HG02981 (cell line): ENCODE data around the gene KCNMB1.
"Not testable (repeated sequence)": the region's sequence is repeated elsewhere in the genome, so short reads cannot be mapped to it uniquely, and the experiment has no call there.

Source experiments
- ATAC-seq: cut with Tn5 transposase; IDR thresholded peaks from one replicate; pipeline ENCODE4 v1.9.1; 2021; ENCODE audit warnings: mild to moderate bottlenecking, moderate library complexity; ENCODE audit not compliant: unreplicated experiment

The KCNMB1 gene

DNA sequence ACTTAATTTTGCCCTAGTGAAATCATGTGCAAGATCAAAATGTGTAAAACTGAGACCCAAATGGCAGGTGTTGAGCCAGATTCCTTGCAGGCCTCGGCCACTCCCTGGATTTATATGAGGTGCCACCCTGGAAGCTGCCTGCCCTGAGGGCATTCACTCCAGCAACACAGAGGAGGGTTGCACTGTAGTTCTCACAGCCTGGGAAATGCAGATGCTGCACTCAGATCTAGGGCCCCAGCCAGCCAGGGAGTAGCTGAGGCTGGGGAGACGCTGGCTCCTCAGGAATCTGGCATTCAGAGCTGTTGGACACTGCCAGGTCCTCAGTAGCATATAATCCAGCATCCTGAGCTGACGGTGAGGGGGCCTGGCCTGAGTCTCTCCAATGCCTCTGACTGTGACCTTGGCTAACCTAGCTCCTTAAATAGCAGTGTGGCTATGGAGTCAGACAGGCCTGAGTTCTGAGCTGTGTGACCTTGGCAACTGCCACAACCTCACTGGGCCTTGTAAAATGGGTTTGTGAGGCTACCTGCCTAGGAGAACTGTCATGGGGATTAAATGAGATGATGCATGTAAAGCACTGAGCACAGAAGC lies 8.7 kb downstream of the KCNMB1 start:
- no peak for ATAC-seq

DNA sequence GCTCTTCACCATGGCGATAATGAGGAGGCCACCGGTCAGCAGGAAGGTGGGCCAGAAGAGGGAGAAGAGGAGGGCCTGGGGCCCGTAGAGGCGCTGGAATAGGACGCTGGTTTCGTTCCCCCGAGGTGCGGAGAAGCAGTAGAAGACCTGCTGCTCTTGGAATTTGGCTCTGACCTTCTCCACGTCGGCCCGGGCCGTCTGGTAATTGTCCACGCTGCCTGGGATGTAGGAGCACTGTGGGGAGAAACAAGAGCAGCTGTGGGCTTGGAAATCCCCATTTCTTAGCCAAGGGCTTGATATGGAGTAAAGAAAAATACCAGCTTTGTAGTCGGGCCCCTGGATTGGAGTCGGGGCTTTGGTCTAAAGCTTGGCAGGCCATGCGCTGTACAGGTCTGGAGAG lies 10.4 kb downstream of the KCNMB1 start:
- no peak for ATAC-seq

DNA sequence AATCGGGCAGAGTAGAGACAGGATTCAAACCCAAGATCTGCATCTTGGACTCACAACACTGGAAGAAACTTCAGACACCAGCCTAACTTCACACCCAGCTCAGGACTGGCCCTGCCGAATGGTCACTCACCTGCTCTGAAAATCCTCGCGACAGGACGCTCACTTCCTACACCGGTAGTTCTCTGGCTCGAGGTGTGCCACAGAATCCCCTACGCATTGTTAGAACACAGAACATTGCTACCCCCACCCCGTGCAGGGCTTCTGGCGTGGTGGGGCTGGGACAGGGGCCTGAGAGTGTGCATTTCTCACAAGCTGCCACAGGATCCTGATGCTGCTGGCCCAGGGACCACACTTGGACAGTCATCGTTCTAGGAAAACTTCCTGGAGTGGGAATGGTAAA lies 12.1 kb downstream of the KCNMB1 start:
- no peak for ATAC-seq

DNA sequence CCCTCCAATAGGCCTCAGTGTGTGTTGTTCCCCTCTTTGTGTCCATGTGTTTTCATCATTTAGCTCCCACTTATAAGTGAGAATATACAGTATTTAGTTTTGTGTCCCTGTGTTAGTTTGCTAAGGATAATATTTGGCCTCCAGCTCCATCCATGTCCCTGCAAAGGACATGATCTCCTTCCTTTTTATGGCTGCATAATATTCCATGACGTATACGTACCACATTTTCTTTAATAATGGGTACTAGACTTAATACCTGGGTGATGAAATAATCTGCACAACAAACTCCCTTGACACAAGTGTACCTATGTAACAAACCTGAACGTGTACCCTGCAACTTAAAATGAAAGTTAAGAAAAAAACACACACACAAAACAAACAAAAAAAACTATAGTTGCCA lies 12.6 kb downstream of the KCNMB1 start:
- not testable (repeated sequence) for ATAC-seq

DNA sequence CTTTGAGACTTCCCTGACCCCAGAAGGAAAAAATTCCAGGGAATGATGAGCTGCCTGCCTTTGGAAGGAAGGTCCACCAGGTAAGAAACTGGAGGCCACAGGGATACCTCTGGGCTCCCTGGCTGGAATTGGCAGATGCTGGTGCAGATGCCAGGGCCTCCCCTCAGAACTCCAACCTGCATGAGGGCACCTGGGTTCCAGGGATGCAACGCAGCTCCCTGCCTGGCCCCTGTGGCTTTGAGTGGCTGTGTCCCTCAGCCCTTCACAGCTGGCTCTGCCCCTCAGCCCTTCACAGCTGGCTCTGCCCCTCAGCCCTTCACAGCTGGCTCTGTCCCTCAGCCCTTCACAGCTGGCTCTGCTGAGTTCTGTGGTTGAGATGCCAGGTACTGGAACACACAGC lies 13.9 kb downstream of the KCNMB1 start:
- ATAC-seq = no peak

DNA sequence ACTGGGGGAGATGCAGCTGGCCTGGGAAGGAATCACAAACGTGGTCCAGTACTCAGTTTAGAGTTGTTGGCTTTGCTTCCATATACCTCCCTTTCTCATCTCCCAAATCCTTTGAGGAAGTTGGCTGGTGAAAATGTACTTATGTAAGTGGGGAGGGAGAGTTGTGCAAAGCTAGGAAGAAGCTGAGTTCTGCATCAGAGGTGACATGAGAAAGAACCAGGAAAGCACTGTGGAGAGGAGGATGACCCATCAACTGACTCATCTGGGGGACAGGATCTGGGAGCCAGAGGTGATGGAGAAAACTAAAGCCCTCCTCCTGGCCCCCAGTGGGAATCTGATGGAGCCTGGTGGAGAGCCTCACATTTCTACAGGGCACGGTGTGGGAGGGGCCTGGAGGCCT lies 16.2 kb downstream of the KCNMB1 start:
- ATAC-seq = no peak

DNA sequence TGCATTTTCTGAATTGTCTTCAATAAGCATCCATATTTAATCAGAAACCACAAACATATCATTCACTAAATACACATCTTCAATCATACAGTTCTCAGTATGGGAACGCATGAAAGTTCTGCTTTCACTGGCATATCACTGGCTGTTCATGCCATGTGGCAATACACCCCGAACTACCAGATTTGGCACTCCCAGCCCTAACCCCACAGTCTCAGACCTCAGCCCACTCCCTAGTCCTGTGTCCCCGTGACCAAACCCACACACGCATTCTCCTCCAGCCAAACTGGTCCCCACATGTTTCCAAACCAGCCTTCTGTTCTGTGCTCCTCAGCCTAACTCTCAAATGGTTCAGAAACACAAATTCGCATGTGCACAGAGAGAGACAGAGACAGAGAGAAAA lies 20.6 kb downstream of the KCNMB1 start:
- ATAC-seq = no peak

- ATAC-seq = no peak
These were observed 22.9 kb downstream of the KCNMB1 start for GRCh38 chr5:170366276-170366675.

DNA sequence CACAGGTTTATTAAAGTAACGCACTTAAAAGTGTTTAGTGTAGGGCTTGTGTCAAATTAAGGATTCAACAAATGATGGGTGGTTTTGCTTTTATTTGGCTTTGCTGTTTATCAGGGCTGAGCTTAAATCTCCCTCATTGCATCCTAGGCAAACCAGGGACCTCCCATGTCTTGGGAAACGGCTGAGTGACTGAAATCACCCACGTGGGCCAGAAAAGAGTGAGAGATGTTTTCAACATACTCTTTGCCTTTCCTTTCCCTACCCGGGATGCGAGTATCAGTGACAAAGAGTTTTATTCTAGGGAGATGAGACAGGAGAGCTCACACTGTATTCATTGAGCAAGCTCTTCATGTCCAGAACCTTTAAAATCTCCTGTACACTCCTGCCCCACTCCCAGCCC lies 23.3 kb downstream of the KCNMB1 start:
- no peak for ATAC-seq

GRCh38 chr5:170365011-170365410 lies 24.2 kb downstream of the KCNMB1 start:
- no peak for ATAC-seq

GRCh38 chr5:170363671-170364070 lies 25.5 kb downstream of the KCNMB1 start:
- ATAC-seq = no peak

DNA sequence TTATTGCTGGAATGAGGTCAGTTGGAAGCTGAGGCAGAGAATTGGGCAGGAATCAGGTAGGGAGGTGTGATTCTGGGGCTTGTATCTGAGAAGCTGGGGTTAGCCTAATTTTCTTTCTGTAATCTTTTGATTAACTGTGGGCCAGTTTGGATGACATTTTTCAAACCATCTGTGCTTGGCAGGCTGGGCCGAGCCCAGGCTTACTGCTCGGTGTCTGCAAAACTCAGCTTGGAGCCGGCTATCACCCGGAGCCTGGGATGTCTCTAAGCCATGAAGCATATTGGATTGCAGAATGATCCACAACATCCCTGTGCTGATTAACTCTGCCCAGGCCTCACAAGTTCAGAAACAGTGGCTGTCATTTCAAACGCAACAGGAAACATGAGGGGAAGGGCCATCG lies 26.5 kb downstream of the KCNMB1 start:
- no peak for ATAC-seq

GRCh38 chr5:170362102-170362501 lies 27.1 kb downstream of the KCNMB1 start:
- ATAC-seq = no peak

DNA sequence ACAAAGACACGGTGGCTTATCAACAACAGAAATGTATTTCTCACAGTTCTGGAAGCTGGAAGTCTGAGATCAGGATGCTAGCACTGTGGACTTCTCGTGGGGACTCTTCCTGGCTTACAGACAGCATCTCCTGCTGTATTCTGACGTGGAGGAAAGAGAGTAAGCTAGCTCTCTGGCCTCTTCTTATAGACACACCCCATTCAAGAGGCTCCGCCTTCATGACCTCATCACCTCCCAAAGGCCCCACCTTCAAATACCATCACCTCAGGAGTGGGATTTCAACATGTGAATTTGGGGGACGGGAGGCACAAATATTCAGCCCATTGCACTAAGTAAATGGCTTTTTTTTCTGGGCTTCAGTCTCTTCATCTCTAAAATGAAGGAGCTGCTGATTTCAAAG lies 27.6 kb downstream of the KCNMB1 start:
- ATAC-seq = no peak

GRCh38 chr5:170361116-170361515 lies 28.1 kb downstream of the KCNMB1 start:
- no peak for ATAC-seq

- no peak for ATAC-seq
These were observed 28.5 kb downstream of the KCNMB1 start for GRCh38 chr5:170360709-170361108.

- no peak for ATAC-seq
These were observed 31.2 kb downstream of the KCNMB1 start for GRCh38 chr5:170357955-170358444.

DNA sequence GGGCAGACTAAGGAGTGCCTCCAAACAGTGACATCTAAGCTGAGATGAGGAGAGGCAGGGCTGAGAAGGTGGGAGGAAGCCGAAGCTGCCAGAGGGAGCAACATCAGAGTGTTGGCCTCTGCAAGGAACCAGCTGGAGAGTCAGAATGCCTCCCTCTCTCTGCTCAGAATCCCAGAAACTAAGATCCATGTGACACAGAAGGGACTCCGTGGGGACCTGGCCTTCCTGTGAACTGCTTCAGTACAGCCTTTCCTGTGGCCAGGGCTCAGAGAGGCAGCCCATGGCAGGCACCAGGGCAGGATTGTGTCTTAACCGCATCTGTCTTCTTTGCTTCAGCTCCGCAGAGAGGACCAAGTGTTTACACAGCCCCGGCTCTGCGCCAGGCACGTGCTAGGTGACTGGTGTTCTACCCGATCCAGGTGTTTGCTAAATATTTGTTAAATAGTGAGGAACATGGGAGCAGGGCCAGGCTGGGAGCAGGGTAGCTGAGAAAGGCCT lies 33.5 kb downstream of the KCNMB1 start:
- ATAC-seq = no peak

- ATAC-seq = no peak
These were observed 35.2 kb downstream of the KCNMB1 start for GRCh38 chr5:170353961-170354360.

DNA sequence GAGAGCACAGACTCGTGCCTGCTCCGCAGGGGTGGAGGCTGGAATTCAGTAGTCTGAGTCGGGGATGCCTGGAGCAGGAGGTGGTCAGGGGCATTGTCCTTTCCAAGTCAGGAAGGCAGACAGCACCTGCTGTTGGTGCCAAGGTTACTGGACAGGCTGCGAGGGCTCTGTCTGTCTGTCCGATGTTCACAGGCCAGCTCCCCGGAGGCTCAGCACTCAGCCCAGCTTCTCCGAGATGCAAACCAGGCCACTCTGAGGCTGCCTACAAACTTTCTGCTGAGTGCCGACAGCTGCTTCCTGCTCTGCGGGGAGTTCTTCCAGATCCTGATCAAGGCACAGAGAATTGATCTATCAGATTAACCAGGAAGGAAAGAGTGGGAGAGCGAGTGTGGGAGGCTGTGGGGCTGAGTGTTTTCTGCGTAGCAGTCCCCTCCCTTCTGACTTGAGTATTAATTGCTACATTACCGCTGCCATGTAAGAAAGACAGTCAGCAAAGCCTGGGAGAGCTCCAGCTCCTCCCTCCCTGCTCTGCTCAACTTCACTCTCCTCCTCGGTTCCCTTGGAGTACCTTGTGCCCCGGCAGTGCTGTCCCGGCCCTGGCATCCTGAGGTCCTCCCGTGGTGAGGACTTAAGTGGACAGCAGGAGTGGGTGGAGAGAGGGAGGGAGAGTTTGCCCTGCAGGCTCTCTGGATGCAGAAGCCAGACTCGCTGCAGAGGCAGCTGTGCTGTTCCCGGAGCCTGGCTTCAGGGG lies 36.0 kb downstream of the KCNMB1 start:
- no peak for ATAC-seq

DNA sequence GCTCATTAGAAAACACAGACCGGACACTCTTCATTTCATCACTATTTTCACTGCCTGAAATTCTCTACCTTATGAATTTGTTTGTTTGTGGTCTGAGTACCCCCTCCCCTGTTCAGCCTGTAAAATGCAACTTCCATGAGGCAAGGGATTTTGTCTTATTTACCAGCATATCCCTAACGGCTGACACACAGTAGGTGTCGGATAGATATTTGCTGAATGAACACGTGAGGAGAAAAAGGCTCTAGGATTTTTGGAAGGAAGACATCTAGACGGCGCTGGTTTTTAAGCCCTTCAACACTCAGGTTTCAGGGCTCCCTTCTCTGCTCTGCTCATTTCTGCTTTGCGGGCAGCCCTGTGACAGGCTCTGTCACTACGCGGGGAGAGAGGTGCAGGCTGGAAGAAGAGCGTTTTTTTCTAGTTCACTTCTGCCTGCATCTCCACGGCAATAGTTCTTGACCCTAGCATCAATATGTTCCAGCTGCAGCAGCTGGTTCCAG lies 41.0 kb downstream of the KCNMB1 start:
- ATAC-seq = no peak

- no peak for ATAC-seq
These were observed 42.1 kb downstream of the KCNMB1 start for GRCh38 chr5:170347022-170347567.
